GM20431 (cell line): ENCODE results near the gene WNK4.

Experiments used
- in situ Hi-C: fragments of 300-500 bp; cut with MseI, MboI; formaldehyde crosslinking; loops from one replicate; pipeline ENCODE4 v1.15.0; 2020; ENCODE audit warnings: low sequenced_read_pairs; ENCODE audit not compliant: unreplicated experiment

WNK4 gene

DNA sequence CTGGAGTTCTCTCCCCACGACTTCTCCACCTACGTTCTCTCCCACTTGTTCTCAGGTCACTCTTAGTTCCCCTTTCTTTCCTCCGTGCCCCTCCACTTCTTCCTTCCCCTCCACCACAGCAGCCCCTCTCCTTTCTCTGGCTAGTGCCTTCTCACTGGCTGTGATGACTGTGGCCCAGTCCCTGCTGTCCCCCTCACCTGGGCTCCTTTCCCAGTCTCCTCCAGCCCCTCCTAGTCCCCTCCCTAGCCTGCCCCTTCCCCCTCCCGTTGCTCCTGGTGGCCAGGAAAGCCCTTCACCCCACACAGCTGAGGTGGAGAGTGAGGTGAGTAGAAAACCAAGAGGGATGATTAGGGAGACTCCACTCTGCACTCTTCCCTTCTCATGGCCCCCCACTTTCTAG is 14.7 kb downstream of the WNK4 start:
- in situ Hi-C loops, result no loop called here

DNA sequence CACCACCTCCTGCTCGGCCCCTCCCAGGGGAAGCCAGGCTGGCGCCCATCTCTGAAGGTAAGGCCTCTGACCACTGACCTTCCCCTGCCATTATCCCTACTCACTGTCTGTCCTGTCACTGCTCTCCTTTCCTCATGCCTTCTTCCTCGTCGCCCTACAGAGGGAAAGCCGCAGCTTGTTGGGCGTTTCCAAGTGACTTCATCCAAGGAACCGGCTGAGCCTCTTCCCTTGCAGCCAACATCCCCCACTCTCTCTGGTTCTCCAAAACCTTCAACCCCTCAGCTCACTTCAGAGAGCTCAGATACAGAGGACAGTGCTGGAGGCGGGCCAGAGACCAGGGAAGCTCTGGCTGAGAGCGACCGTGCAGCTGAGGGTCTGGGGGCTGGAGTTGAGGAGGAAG is 15.1 kb downstream of the WNK4 start:
- in situ Hi-C loops, result no loop called here

DNA sequence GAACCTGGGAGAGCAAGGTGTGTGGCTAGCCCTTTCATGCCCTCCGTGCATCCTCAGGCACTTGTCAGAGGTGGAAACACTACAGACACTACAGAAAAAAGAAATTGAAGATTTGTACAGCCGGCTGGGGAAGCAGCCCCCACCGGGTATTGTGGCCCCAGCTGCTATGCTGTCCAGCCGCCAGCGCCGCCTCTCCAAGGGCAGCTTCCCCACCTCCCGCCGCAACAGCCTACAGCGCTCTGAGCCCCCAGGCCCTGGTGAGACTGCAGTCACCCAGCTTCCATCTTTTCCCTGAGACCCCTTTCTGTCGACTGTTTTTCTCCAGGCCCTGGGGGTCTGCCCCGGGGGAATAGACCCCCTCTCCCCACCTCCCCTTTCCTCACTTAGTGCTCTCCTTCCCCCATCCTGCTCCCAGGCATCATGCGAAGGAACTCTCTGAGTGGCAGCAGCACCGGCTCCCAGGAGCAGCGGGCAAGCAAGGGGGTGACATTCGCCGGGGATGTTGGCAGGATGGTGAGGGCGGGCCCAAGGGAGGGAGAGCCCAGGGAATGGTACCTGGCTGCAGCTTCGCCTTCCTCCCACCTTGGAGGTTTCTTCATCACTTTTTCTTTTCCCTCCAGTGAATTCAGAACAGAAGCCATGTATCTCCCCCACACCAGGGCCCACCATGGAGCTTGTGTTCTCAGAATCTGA is 15.8 kb downstream of the WNK4 start:
- in situ Hi-C loops, result no loop called here

DNA sequence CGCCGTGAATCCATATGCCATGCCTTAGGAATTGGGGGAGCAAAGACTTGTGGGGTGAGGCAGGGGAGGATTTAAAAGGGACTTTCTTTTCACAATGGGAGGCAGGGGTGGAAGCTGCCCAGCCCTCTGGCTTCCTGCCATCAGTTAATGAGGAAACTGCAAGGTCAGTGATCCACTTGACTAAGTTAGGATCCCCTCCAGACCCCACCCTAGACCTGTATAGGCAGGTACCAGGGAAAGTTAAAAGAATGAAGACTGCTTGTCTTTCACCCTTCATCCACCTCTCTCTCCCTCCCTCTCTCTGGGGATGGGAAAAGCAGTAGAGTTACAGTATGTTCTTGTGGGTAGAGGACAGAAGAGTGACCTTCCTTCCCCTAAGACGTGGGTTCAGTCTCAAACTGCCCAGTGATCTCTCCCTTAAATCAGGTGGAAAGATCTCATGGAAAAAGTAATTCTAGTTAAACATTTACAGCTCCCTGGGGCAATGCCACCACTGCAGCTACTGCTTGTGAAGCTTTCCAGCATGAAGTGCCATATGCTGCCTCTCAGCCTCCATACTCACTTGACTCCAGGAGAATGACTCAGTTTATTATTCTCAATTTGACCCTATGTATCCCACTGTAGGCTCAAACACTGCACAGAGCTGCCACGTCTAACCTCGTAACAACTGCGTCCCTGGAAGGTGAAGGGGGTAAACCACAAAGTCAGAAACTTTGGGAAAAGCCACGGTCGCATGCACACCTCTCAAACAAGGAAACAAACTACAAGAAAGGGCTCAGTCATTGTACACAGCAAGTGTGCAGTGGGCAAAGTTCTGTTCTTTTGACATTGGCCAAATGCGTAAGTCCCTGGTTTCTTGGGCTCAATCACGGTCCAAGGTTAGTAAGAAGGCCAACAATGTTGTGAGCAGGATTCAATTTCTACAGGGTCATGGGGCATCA is 16.9 kb downstream of the WNK4 start:
- in situ Hi-C loops, result no loop called here

DNA sequence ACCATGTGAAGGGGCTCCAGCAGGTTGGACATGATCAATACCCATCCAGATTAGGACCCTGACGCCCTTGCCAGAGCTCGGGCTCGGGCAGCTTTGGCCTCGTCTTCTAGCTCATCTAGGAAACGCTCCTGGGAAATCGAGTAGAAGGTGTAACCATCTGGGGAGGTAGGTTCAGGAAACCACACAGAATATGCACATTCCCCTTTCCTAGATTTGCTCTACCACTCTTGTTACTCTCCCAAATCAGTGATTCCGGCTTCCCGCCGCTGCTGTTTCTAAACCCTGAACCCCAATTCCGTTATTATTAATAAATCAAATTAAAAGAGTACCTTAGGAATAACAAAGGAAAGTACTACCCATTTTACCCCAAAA is 17.6 kb downstream of the WNK4 start:
- in situ Hi-C loops, result no loop called here

DNA sequence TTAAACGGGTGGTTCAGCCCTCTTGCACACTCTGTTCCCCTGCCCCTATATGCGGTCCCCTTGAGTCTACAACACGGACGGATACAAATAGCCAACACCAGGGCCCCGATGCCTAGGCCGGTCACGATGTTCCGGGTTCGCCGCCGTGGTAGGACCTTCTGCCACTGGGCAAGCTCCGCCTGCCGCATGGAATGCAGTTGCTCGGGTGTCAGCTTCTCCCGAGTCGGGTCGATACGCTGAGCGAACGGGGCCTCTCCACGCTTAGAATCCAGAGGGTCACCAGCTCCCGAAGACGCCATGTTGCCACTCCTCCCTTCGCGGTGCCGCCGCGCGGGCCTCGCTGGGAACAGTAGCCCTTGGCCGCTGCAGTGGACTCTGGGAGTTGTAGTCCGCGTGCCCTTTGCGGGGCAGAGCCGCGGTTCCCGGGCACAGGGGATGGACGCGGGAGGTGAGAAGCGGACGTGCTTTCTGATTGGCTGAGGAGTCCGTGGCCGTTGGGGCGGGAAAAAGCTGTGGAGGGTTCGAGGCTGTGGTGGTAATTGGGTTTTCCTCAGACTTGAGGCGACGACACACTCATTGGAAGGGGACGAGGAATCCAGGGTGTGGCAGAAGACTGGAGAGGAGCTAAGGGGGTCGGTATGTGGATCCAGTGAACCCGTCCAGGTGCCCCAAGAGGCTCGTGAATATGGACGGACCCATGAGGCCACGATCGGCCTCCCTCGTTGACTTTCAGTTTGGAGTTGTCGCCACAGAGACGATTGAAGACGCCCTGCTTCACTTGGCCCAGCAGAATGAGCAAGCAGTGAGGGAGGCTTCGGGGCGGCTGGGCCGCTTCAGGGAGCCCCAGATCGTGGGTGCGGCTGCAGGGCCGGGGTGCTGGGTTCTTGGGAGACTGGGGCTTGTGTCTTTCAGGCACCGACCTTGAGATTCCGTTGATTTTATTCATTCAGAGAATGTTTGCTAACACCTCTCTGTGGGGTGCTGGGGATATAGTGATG is 18.3 kb downstream of the WNK4 start, which contains the start of the genes CNTD1 and COA3:
Gene CNTD1, plus strand, starts transcription at position 479 of the 998 bp plus-strand sequence. Its CDS starts 207 bp downstream, at position 686.
Gene COA3, minus strand, starts transcription at position 322 of the 998 bp plus-strand sequence. Its CDS starts 23 bp downstream, at position 299.
- in situ Hi-C loops, result no loop called here

DNA sequence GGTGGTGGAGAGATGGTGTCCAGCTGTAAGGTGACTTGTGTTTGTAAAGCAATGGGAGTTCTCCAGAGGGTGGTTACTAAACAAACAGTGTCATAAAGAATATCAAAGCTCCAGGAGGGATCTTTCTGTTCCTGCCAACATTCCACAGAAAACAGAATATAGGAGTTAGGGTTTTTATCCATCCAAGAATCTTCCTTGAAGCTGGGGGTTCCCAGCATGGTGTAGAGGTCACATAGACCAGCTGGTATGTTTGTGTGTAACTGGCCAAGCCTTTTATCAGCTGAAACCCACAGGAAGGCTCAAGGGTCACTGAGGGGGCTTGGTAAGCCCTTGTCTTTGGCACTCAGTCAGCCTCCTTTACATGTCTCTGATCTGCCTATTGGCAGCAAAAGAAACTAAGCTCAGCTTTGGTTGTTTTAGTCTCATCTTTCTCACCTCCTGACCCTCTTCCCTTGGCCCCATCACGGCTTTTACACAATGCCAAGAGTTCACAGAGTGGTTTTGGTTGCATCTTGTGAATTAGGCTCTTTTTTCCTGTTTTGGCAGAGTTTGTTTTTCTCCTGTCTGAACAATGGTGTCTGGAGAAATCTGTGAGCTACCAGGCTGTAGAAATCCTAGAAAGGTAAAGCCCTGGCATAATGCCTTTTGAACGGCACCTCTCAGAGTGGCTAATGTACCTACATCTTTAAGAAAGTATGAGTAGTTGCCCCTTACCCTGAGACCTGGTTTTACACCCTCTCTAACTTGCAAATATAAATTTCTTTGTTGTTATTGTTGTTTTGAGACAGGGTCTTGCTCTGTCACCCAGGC is 22.9 kb downstream of the WNK4 start:
- in situ Hi-C loops, result no loop called here

DNA sequence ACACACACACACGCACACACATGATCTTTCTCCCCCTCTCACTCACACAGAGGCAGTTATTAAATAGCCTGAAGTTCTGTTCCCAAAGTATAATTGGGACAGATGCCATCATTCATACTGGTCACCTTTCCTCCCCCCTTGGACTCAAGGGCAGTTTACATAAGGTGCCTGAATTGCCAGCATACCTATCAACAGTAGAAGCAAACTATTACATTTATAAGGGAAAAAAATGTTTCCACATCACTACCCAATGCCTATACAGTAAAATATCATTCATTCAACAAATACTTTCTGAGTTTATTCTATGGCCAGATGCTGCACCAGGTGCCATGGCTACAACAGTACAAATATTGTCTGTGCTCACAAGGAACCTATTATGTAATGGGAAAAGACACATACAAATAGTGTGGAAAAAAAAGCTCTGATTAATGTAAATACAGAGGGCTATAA is 24.5 kb downstream of the WNK4 start:
- in situ Hi-C loops, result no loop called here

DNA sequence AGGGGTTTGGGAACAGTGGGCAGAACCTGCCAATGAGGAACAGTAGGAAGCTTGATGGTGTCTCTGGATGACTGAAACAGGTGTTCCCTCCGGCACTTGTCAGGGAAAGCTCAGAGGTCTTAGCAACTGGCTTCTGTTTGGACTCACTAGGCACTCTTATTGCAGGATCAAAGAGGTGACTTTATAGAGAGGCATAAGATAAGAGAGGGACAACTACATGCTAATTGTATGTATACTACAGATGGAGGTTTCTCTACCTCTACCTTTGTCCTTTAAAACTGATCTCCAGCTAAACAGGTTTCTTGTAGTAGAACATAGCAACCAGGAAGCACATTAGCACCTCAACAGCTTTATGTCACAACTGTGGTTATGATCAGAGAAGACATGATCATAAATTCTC is 25.8 kb downstream of the WNK4 start:
- in situ Hi-C loops, result no loop called here

DNA sequence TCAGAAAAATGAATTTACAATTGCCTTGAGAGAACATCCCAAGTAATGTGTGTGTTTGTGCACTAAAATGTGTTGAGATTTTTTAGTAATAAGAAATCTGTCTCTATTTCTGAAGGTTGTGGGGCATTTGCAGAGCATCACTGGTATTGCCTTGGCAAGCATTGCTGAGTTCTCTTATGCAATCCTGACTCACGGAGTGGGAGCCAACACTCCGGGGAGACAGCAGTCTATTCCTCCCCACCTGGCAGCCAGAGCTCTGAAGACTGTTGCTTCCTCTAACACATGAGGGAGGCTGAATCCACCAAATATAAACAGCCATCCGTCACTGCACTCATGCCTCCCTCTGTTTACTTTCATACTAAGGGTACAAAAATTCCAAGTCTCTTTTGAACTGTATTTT is 28.8 kb downstream of the WNK4 start:
- in situ Hi-C loops, result no loop called here

DNA sequence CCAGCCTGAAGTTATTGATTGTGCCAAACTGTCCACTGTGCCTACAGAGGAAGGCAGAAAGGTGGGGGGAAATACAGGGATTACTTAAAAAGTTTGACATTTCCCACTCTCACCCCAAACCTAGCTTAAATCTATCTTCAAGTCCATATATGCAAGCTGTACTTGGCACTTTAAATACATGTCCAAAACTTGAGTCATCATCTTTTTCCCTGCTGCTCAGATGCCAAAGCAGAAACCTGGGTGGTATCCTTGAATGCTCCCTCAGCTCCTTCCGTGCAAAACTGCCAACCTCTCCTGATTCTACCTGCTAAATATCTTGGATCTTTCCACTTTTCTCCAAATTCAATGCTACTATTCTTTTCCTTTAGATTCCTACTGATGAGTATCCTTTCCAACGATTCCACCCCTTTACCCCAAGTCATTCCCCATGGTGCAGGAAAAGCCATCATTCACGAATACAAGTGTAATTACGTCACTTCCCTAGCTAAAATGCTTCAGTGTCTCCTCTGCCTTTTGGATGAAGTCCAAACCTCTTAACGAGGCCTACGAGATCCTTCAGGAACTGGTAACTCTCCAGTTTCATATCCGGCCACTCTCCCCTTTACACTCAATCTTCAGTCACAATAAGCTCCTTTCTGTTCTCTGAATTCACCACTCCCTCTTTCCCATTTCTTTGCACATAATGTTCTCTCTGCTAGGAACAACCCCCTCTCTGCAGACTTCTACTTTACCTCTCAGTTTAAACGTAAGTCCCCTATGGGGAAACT is 34.4 kb downstream of the WNK4 start:
- in situ Hi-C loops, result no loop called here

DNA sequence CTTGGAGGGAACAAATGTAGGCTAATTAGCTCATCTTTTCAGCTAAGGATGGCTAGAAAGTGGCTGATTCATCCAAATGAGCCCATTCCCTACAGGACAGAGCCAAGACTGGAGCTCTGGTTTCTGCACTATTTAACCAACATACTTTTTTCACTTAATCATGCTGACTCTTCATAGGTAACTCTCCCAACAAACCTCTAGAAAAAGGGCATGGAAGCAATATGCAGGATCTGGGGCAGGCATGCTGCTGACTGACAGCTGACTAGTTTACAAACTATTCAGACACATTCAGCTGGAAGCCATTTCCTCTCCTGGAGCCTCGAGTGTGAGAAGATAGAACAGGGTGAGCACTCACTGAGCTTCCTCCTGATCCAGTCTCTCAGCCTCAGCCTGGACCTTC is 37.5 kb downstream of the WNK4 start:
- in situ Hi-C loops, result no loop called here

DNA sequence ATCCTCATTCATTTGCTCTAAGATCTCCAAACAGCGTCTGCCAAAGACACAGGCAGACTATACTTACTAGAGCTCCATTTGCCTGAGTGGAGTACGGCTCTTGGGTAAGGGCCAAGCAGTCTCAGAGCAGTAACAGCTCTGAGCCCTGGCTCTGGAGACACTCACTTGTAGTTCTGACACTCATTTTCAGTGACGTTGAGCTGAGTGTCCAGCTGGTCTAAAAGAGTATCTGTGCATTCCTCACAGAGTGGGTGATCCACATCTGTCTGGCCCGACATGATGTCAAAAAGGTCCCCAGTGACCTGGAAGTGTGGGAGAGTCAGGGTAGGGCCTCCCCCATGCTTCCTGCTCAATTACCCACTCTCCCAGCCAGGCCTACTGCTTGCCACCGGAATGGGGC is 38.0 kb downstream of the WNK4 start:
- in situ Hi-C loops, result no loop called here

DNA sequence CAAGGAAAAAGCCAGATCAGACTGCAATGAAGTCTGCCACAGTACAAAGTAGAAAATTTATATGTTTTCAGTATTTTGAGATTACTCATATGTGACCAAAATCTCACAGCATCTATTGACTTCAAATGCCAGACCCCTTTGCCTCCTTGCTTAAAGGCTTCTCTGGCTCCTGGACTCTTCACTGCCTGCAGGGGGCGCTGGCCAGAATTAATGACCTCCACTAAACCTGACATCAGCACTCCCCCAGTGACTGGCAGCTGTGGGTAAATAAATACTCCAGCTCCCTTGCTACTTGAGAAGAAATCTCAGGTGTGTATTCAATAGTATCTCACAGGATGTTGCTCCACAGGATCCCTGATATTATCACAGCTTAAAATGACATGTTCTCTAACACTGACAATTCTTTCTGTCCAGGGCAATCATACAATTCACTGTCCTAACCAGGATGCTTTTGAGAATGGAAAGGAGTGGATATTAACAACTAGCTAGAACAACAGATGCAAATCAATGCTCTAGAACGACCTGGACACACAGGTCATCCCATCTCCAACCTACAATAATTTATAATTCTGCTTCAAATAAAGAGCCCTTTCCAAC is 39.6 kb downstream of the WNK4 start:
- in situ Hi-C loops, result no loop called here

DNA sequence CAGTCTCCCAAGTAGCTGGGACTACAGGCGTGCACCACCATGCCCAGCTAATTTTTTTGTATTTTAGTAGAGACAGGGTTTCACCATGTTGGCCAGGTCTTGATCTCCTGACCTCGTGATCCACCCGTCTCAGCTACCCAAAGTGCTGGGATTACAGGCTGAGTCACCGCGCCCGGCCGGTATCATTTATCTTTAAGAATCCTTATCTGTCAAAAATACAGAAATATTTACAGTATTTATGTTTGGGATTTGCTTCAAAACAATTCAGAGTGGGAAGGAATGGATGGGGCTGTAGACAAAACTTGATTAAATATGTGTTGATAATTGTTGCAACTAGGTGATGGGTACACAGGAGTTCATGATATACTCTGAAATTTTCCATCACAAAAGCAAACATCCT is 40.8 kb downstream of the WNK4 start:
- in situ Hi-C loops, result no loop called here

DNA sequence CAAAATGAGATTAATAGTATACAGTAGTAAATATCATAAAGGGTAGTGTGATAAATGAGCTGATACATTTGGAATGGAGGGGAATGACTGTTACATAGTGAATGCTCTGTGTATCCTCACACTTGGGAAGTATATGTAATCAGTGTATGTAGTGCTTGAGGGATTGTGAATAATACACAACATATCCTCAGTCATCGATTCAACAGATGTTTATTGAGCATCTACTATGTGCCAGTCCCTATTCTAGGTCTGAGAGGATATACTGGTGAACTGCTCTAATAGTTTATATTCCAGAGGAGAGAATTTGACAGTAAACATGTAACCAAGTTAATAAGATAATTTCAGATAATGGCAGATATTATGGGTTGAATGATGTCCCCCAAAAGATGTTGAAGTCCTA is 47.1 kb downstream of the WNK4 start:
- in situ Hi-C loops, result no loop called here

DNA sequence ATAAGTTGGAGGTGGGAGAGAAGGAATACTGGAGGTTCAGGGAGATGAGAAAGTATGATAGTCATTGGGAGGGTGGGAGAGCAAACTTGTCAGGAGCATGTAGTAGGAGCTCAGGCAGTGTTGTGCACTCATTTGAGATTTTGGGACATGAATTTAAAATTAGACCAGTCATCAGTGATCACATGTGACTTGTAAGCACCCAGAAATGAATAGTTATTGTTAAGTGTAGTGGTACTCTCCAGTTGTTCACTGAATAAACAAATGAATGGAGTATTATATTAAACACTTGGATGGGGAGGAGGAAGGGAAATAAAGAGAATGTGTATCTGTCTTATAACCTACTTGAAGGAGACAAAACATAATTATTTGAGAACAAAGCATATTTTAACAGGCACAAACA is 50.6 kb downstream of the WNK4 start:
- in situ Hi-C loops, result no loop called here
